Natural killer cell treated with Interleukin-12 subunit alpha and Interleukin-12 subunit beta and Interleukin-15 and Interleukin-18, amount 100 ng/mL, for 72 hours (primary cell): ENCODE measurements around the gene MGLL. TPM values are rescaled to one million over a fixed set of nuclear protein-coding genes. Genes with fewer than 3 reads are reported as not detected.

Source experiments
- ATAC-seq, 2 donors: fragments of 150-1000 bp; cut with Tn5 transposase in 1 of 2; sonication (Bioruptor Pico), chemical (Tn5 transposase) in 1 of 2; 2 replicates each; pipeline ENCODE4 v1.10.0; 2021
- DNase-seq: peaks from one replicate; pipeline ENCODE4 v3.0.0; 2022; ENCODE audit warnings: low spot score
- H3K27ac Mint-ChIP-seq, 2 donors: 1 replicate in 1 of 2; 2 replicates in 1 of 2; pipeline ENCODE4 v1.8.0; 2022; ENCODE audit warnings: mixed read lengths in 2 of 2, mild to moderate bottlenecking in 1 of 2, moderate library complexity in 1 of 2
- H3K27me3 Mint-ChIP-seq, 2 donors: 1 replicate in 1 of 2; 2 replicates in 1 of 2; pipeline ENCODE4 v1.8.0; 2022; ENCODE audit warnings: mixed read lengths in 2 of 2
- H3K36me3 Mint-ChIP-seq: one replicate; pipeline ENCODE4 v1.8.0; 2022; ENCODE audit warnings: mixed read lengths
- H3K4me1 Mint-ChIP-seq, 2 donors: 1 replicate in 1 of 2; 2 replicates in 1 of 2; pipeline ENCODE4 v1.8.0; 2022; ENCODE audit warnings: low read depth in 2 of 2, mixed read lengths in 2 of 2, mild to moderate bottlenecking in 1 of 2
- H3K4me3 Mint-ChIP-seq: one replicate; pipeline ENCODE4 v1.8.0; 2022; ENCODE audit warnings: mixed read lengths
- H3K9me3 Mint-ChIP-seq: 2 replicates; pipeline ENCODE4 v1.8.0; 2022; ENCODE audit warnings: mixed read lengths
- total RNA-seq, 2 donors: library from RNA; stranded (reverse); gene quantifications; one replicate each; pipeline ENCODE4 v1.2.3, GENCODE V29; 2022

The MGLL gene
- total RNA-seq, 2 donors from 2014 or later = 2.1 to 3.2 TPM

GRCh38 chr3:127670761-127671522 lies 151.4 kb downstream of the MGLL start:
- ATAC-seq (no peak), DNase-seq (no peak)
- H3K4me3 Mint-ChIP-seq = peak overlapping the region; percentile 92
- no peaks in the 10 kb centered on the region for H3K9me3 Mint-ChIP-seq
- peak overlapping the region in 1 of 2 donors; percentile 43 for H3K27ac Mint-ChIP-seq
- peaks cover 24 to 25% of the 10 kb centered on the region in 2 donors for H3K4me1 Mint-ChIP-seq
- no peaks in the 10 kb centered on the region for H3K27me3 Mint-ChIP-seq
- no peaks in the 10 kb centered on the region for H3K36me3 Mint-ChIP-seq

- ATAC-seq (no peak), DNase-seq (no peak)
- H3K36me3 Mint-ChIP-seq = no peaks in the 10 kb centered on the region
- H3K4me1 Mint-ChIP-seq = peaks cover 23 to 24% of the 10 kb centered on the region in 2 donors
- no peaks in the 10 kb centered on the region for H3K27me3 Mint-ChIP-seq
- H3K9me3 Mint-ChIP-seq = no peaks in the 10 kb centered on the region
- H3K4me3 Mint-ChIP-seq = no peak overlapping the region
- no peak overlapping the region for H3K27ac Mint-ChIP-seq
Measured at GRCh38 chr3:127670229-127670559, 152.1 kb downstream of the MGLL start.

DNA sequence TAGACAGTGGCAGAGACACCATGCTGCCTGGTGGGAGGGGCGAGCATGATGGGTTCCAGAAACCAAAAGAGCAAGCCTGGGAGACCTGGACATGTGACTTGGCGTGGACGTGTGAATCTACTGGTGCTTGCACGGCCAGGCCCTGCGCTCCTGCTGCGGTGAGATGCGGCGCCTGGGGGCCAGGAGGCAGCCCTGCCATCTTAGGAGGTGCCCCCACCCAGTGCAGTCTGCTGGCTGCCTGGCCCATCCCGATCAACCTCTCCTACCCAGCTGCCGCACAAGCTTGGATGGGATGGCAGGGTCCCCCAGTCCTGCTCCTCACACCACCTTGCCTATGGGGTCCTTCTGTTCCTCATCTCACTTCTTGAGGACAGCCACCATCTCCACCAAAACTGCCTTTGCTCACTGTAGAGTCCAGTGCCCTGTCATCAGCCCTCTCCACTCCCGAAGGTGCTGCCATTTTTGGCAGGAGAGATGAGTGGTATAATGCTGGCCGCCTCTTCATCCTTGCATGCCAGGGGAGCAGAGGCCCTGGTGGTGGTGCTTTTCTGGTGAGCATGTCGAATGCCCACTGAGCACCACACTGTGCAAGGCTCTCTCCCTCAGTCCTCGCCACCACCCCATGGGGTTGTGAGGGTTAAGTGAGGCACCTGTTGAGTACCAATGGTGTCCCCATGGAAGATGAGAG lies 152.6 kb downstream of the MGLL start:
- no peaks in the 10 kb centered on the region for H3K36me3 Mint-ChIP-seq
- H3K27me3 Mint-ChIP-seq = no peaks in the 10 kb centered on the region
- no peak overlapping the region for H3K27ac Mint-ChIP-seq
- no peak for DNase-seq
- no peaks in the 10 kb centered on the region for H3K9me3 Mint-ChIP-seq
- H3K4me3 Mint-ChIP-seq = no peak overlapping the region
- ATAC-seq = no peak
- H3K4me1 Mint-ChIP-seq = peaks cover 19% of the 10 kb centered on the region in 2 donors

DNA sequence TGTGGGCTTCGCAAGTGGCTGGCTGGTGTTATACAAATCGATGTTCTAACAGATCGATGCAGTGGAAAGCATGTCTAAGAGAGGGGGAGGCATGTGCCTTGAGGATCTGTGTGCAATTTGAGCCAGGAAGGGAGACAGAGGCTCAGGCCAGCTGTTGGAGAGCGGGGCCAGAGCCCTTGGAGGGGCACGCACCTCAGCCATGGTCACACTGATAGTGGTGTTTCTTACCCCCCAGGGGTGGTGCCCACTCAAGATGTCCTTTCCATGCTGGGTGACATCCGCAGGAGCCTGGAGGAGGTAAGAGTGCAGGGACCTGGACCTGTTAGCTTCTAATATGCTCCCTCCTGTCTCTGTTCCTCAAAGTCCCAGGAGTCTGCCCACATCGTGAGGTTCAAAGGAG lies 153.4 kb downstream of the MGLL start:
- H3K4me1 Mint-ChIP-seq = peaks cover 11 to 12% of the 10 kb centered on the region in 2 donors
- no peak for DNase-seq
- no peaks in the 10 kb centered on the region for H3K9me3 Mint-ChIP-seq
- no peaks in the 10 kb centered on the region for H3K27me3 Mint-ChIP-seq
- H3K4me3 Mint-ChIP-seq = no peak overlapping the region
- no peaks in the 10 kb centered on the region for H3K36me3 Mint-ChIP-seq
- H3K27ac Mint-ChIP-seq = no peak overlapping the region
- no peak for ATAC-seq

DNA sequence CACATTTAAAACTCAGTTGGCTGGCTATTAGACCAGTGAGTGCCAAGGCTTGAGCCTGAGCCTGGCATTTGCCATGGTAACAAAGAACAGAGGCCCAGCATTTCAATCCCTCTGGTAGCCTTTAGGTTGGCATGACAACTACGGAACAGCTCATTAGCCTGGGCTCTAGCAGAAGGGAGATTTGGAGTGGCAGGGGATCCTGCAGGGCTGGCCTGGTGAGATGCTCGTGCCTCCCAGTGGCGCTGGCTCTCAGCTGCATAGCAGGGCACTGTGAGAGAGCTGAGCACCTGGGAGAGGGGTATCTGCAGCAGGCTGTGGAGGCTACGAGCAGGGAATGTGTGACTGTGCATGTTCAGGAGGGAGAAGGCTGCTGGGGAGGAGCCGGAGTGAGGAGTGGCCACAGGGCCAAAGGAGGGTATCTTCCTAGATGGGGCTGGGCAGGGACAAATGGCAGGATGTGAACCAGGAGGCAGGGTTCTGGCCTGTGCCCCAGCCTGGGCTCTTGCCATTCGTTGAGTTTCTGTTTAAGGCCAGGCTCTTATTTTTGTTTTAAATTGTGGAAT lies 155.1 kb downstream of the MGLL start:
- ATAC-seq = no peak
- no peak for DNase-seq
- Mint-ChIP-seq H3K4me1 (peaks cover 5 to 6% of the 10 kb centered on the region in 2 donors), H3K36me3 (no peaks in the 10 kb centered on the region), H3K4me3 (no peak overlapping the region), H3K27me3 (no peaks in the 10 kb centered on the region), H3K9me3 (no peaks in the 10 kb centered on the region), H3K27ac (no peak overlapping the region)

DNA sequence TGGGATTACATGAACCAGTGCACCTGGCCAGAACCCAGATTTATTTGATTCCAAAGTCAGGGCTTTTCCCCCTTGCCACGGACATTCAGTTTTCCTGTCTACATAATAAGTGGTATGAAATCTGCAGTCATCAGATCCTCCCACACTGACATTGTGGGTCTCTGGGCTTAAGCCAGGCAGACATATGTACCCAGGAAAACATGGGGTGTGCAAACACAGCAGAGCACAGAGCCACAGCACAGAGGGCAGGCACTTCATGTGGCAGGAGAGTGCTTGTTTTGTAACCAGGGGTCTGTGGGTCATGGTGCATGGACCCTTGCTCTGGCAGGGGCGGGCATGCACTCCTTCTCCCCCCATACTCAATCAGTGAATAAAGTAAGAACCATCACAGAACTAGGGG lies 155.6 kb downstream of the MGLL start:
- no peaks in the 10 kb centered on the region for H3K27me3 Mint-ChIP-seq
- no peaks in the 10 kb centered on the region for H3K9me3 Mint-ChIP-seq
- ATAC-seq = no peak

DNA sequence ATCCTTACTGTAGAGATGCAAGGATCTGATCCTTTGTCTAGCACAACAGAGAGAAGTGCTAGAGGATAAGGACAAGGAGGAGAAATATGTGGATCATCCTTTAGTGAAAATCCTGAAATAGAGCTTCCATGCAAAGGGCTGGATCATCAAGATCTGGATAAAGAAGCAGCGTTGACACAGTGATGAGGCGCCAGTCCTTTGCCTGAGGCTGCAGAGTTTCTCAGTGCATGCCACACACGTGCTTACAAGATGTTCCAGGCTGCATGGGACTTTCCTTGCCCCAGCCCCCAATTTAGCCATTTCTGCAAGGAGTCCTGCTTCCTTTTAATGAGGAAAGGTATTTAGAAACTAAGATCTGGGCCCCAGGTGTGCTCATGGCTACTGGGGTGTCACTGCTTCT lies 156.7 kb downstream of the MGLL start:
- Mint-ChIP-seq H3K36me3 (no peaks in the 10 kb centered on the region), H3K27me3 (no peaks in the 10 kb centered on the region), H3K9me3 (no peaks in the 10 kb centered on the region), H3K4me3 (no peak overlapping the region), H3K4me1 (no peaks in the 10 kb centered on the region), H3K27ac (no peak overlapping the region)
- ATAC-seq (no peak), DNase-seq (no peak)

More for the DNA sequence above, 155.6 kb downstream of the MGLL start:
- H3K4me3 Mint-ChIP-seq = no peak overlapping the region
- H3K36me3 Mint-ChIP-seq = no peaks in the 10 kb centered on the region
- no peak for DNase-seq
- peaks cover under 1 to 2% of the 10 kb centered on the region in 2 donors for H3K4me1 Mint-ChIP-seq
- no peak overlapping the region for H3K27ac Mint-ChIP-seq

GRCh38 chr3:127665165-127665564 lies 157.2 kb downstream of the MGLL start:
- Mint-ChIP-seq H3K9me3 (no peaks in the 10 kb centered on the region), H3K4me3 (no peak overlapping the region), H3K27ac (no peak overlapping the region), H3K4me1 (no peaks in the 10 kb centered on the region), H3K27me3 (peaks cover 0 to 2% of the 10 kb centered on the region in 2 donors), H3K36me3 (no peaks in the 10 kb centered on the region)
- DNase-seq (no peak), ATAC-seq (no peak)

DNA sequence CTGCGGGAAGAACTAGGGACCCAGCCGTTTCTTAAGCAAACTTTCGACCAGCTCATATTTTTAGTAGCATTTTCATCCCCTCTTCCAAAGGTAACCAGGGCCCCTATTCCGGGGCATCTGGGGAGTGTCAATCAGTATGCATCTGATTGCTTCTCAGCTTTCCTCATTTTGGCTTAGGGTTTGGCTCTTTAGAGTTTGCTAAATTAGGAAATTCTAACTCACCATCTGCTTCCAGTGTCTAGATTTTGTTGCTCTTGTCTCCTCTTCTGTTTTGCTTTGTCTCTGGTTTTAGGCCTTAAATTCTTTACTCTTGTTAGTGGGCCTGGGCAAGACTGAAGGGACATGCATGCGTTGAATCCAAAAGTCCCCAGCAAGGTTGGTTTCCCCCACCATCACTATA lies 159.2 kb downstream of the MGLL start:
- Mint-ChIP-seq H3K36me3 (no peaks in the 10 kb centered on the region), H3K27me3 (peaks cover 2 to 10% of the 10 kb centered on the region in 2 donors), H3K4me3 (no peak overlapping the region)

DNA sequence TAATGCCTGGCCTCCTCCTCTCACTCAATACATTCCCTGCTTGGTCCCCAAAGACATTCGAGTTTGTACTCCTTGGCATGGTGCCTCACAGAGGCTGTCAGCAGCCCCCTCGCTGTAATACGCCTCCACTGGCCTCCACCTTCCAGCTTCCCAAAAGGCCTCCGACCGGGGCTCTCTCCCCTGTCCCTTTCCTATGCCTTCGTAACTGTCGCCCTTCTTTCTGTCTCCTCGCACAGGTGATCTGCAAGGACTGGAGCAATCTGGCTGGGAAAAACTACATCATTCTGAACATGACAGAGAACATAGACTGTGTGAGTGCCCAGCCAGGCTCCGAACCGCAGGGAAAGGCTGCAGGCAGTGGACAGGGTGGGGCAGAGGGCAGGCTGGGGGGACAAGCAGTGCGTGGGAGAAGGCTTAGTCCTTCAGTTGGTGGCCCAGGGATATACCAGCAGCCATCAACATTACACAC lies 160.3 kb downstream of the MGLL start:
- Mint-ChIP-seq H3K27me3 (peaks cover 5 to 20% of the 10 kb centered on the region in 2 donors), H3K4me3 (no peak overlapping the region), H3K27ac (no peak overlapping the region), H3K36me3 (no peaks in the 10 kb centered on the region), H3K4me1 (no peaks in the 10 kb centered on the region), H3K9me3 (no peaks in the 10 kb centered on the region)
- no peak for ATAC-seq
- no peak for DNase-seq

More for the DNA sequence above, 159.2 kb downstream of the MGLL start:
- H3K4me1 Mint-ChIP-seq = no peaks in the 10 kb centered on the region
- no peak for ATAC-seq
- H3K9me3 Mint-ChIP-seq = no peaks in the 10 kb centered on the region
- H3K27ac Mint-ChIP-seq = no peak overlapping the region
- no peak for DNase-seq

DNA sequence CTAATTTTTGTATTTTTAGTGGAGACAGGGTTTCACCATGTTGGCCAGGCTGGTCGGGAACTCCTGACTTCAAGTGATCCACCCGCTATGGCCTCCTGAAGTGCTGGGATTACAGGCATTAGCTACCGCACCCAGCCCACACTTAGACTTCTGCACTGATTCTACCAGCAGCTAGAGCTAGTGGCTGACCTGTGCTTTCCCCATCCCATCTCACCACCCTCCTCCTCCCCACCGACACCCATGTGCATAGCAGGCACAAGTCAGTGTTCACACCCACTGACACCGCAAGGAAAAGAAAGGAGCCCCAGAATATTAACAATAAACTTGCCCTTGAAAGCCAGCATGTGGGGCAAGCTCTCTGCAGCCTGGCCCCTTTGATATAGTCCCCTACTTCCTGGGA lies 160.7 kb downstream of the MGLL start:
- Mint-ChIP-seq H3K4me3 (no peak overlapping the region), H3K9me3 (no peaks in the 10 kb centered on the region), H3K27me3 (peaks cover 5 to 20% of the 10 kb centered on the region in 2 donors), H3K4me1 (no peaks in the 10 kb centered on the region), H3K27ac (no peak overlapping the region), H3K36me3 (no peaks in the 10 kb centered on the region)
- no peak for ATAC-seq
- DNase-seq = no peak

- Mint-ChIP-seq H3K36me3 (no peaks in the 10 kb centered on the region), H3K27me3 (peaks cover 5 to 20% of the 10 kb centered on the region in 2 donors), H3K9me3 (no peaks in the 10 kb centered on the region), H3K4me3 (no peak overlapping the region), H3K4me1 (no peaks in the 10 kb centered on the region), H3K27ac (no peak overlapping the region)
- no peak for ATAC-seq
- no peak for DNase-seq
Measured at GRCh38 chr3:127660621-127661251, 161.6 kb downstream of the MGLL start.

DNA sequence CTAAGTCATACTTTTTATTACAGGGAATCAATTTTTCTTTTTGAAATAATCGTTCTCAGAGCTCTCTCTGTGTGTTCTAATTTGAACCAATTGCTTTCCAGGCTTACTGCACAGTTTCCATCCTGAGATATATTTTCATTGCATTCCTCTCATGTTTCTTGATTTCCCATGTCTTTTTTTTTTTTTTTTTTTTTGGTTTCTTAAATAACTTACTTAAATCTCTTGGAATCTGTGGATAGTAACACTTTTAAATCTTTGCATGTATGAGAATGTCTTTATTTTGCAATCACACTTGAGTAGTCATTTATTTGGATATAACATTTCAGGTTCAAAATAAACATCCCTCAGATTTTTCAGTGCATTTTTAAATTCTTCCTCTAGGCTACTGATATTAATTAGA lies 164.1 kb downstream of the MGLL start:
- H3K36me3 Mint-ChIP-seq = no peaks in the 10 kb centered on the region
- no peak overlapping the region for H3K4me3 Mint-ChIP-seq
- no peak for ATAC-seq
- H3K27ac Mint-ChIP-seq = no peak overlapping the region
- peaks cover 5 to 20% of the 10 kb centered on the region in 2 donors for H3K27me3 Mint-ChIP-seq
- no peaks in the 10 kb centered on the region for H3K9me3 Mint-ChIP-seq
- H3K4me1 Mint-ChIP-seq = no peaks in the 10 kb centered on the region
- DNase-seq = no peak

GRCh38 chr3:127656906-127657305 lies 165.4 kb downstream of the MGLL start:
- no peak for DNase-seq
- H3K27me3 Mint-ChIP-seq = peaks cover 5 to 25% of the 10 kb centered on the region in 2 donors
- no peak overlapping the region for H3K27ac Mint-ChIP-seq
- no peak for ATAC-seq
- H3K36me3 Mint-ChIP-seq = no peaks in the 10 kb centered on the region
- H3K4me1 Mint-ChIP-seq = no peaks in the 10 kb centered on the region
- H3K4me3 Mint-ChIP-seq = no peak overlapping the region
- H3K9me3 Mint-ChIP-seq = no peaks in the 10 kb centered on the region
